ENCODE results near the gene ASPDH. TPM values are rescaled to one million over a fixed set of nuclear protein-coding genes. Genes with fewer than 3 reads are reported as not detected.

The ASPDH gene
- total and polyA plus RNA-seq, 2 donors (not counting 3 experiments of a cell fraction or from before 2014, with no cell fraction given): not detected

DNA sequence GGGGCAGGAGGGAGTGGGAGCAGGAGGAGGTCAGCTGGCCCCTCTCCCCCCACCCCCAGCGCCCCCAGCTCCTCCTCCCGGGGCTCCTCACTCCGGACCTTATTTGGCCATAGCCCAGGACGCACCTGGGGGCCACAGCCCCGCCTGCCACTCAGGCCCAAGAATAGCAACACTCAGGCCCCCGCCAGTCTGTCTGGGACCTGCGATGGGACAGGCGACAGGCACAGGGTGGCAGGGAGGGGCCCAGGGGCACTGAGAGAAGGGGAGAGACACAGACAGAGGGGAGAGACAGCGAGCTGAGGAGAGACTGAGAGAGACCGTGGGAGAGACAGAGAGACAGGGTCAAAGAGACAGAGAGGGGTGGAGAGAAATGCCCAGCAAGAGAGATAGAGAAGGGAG is 13.0 kb downstream of the ASPDH start:
- no peak overlapping the region for H3K4me2 ChIP-seq (ENCODE audit: insufficient read depth, low read length)
- intact Hi-C loops (cut with micrococcal nuclease) (no loop called here), dilution Hi-C loops (cut with MboI; ENCODE audit: extremely low pct_ligation_motif_present, low sequenced_read_pairs) (no loop called here)
- no peaks in the 10 kb centered on the region for H3K79me2 ChIP-seq (ENCODE audit: control insufficient read depth, insufficient read depth, low read length)
- no peak overlapping the region for H3K9ac ChIP-seq (replicated peaks; ENCODE audit: extremely low read depth, insufficient read depth, low read length)
- H2AFZ ChIP-seq (ENCODE audit: low read depth, low read length): no peak overlapping the region
- H3K27ac ChIP-seq (ENCODE audit: insufficient read depth, low read depth, low read length): no peak overlapping the region
- TF ChIP-seq POLR2A (IDR thresholded peaks at IDR 0.05; ENCODE audit: low read depth, low read length) (no peak), GATA2 (IDR thresholded peaks at IDR 0.05; ENCODE audit: insufficient read depth, insufficient read length, low read depth, low read length) (no peak), MYC (IDR thresholded peaks at IDR 0.05; ENCODE audit: low read depth, low read length) (no peak)
- TF ChIP-seq, protein P1, sequence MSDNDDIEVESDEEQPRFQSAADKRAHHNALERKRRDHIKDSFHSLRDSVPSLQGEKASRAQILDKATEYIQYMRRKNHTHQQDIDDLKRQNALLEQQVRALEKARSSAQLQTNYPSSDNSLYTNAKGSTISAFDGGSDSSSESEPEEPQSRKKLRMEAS (IDR thresholded peaks at IDR 0.05; ENCODE audit: insufficient read depth, insufficient read length): no peak
- TF ChIP-seq, protein P2, sequence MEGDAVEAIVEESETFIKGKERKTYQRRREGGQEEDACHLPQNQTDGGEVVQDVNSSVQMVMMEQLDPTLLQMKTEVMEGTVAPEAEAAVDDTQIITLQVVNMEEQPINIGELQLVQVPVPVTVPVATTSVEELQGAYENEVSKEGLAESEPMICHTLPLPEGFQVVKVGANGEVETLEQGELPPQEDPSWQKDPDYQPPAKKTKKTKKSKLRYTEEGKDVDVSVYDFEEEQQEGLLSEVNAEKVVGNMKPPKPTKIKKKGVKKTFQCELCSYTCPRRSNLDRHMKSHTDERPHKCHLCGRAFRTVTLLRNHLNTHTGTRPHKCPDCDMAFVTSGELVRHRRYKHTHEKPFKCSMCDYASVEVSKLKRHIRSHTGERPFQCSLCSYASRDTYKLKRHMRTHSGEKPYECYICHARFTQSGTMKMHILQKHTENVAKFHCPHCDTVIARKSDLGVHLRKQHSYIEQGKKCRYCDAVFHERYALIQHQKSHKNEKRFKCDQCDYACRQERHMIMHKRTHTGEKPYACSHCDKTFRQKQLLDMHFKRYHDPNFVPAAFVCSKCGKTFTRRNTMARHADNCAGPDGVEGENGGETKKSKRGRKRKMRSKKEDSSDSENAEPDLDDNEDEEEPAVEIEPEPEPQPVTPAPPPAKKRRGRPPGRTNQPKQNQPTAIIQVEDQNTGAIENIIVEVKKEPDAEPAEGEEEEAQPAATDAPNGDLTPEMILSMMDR (IDR thresholded peaks at IDR 0.05; ENCODE audit: extremely low read depth in 1 of 2, insufficient read depth in 1 of 2, low read depth in 1 of 2, low read length in 2 of 2): no peak
- no peak overlapping the region for H3K4me3 ChIP-seq (replicated peaks in 1 of 3; ENCODE audit: insufficient read depth in 1 of 3, low read depth in 1 of 3, low read length in 3 of 3)
- no peaks in the 10 kb centered on the region for H3K36me3 ChIP-seq (ENCODE audit: control insufficient read depth in 2 of 2, extremely low read depth in 1 of 2, insufficient read depth in 2 of 2, low read length in 2 of 2)
- no peaks in the 10 kb centered on the region for H3K27me3 ChIP-seq (ENCODE audit: control insufficient read depth in 2 of 2, insufficient read depth in 2 of 2, low read length in 2 of 2)
- ChIA-PET CTCF (interaction anchor here (0.8 kb wide), 1 partner anchor 421 kb away, joined by 4 read pairs; no protein-coding TSS in a partner anchor), POLR2A (interaction anchor here (0.6 kb wide), 1 partner anchor 138 kb away, joined by 3 read pairs; no protein-coding TSS in a partner anchor)
- no peaks in the 10 kb centered on the region for H3K9me1 ChIP-seq (replicated peaks; ENCODE audit: control insufficient read depth, extremely low read depth, insufficient read depth, low read length)
- no TSS peak for BruUV-seq (replicated peaks)
- no peaks in the 10 kb centered on the region for H4K20me1 ChIP-seq (replicated peaks; ENCODE audit: control insufficient read depth, extremely low read depth, insufficient read depth, low read length)
- no peaks in the 10 kb centered on the region for H3K9me3 ChIP-seq (replicated peaks; ENCODE audit: control insufficient read depth, insufficient read depth, low read length)
- FAIRE-seq: no peak
- no peak for DNase-seq (ENCODE audit: low read depth, low spot score)
- no peaks in the 10 kb centered on the region for H3K4me1 ChIP-seq (ENCODE audit: control insufficient read depth, extremely low read depth, insufficient read depth, low read length)

Data from endothelial cell of umbilical vein (primary cell).